HG03460 (cell line): ENCODE data around the gene HEXIM1.

Experiments
- ATAC-seq: cut with Tn5 transposase; IDR thresholded peaks from one replicate; pipeline ENCODE4 v1.9.1; 2021; ENCODE audit not compliant: unreplicated experiment

HEXIM1 gene

GRCh38 chr17:45148183-45149036 is at the start of gene HEXIM1:
HEXIM1 (plus strand) TSS chr17:45148475; CDS start chr17:45149191, 716 bp downstream.
- peak; percentile 65 for ATAC-seq

GRCh38 chr17:45098869-45099616 is 49.2 kb upstream of the HEXIM1 start:
- no peak for ATAC-seq

- no peak for ATAC-seq
Observed at GRCh38 chr17:45101546-45101882, 46.8 kb upstream of the HEXIM1 start.

- no peak for ATAC-seq
Observed at GRCh38 chr17:45101883-45102811, 46.1 kb upstream of the HEXIM1 start.

- ATAC-seq, result no peak
Observed at GRCh38 chr17:45102856-45103255, 45.4 kb upstream of the HEXIM1 start.

- ATAC-seq, result no peak
Observed at GRCh38 chr17:45103269-45103795, 44.9 kb upstream of the HEXIM1 start.

GRCh38 chr17:45104029-45104428 is 44.2 kb upstream of the HEXIM1 start:
- ATAC-seq, result no peak

GRCh38 chr17:45104497-45104896 is 43.8 kb upstream of the HEXIM1 start:
- ATAC-seq, result no peak

GRCh38 chr17:45104907-45105624 is 43.2 kb upstream of the HEXIM1 start:
- ATAC-seq, result no peak

GRCh38 chr17:45106096-45106495 is 42.2 kb upstream of the HEXIM1 start:
- ATAC-seq, result no peak

GRCh38 chr17:45106582-45106981 is 41.7 kb upstream of the HEXIM1 start:
- no peak for ATAC-seq

- ATAC-seq, result no peak
Observed at GRCh38 chr17:45107293-45108010, 40.8 kb upstream of the HEXIM1 start.

GRCh38 chr17:45108051-45108450 is 40.2 kb upstream of the HEXIM1 start:
- ATAC-seq, result no peak

GRCh38 chr17:45108595-45109521 is 39.4 kb upstream of the HEXIM1 start:
- ATAC-seq, result no peak

GRCh38 chr17:45110676-45111611 is 37.3 kb upstream of the HEXIM1 start:
- ATAC-seq, result no peak

- ATAC-seq, result no peak
Observed at GRCh38 chr17:45111850-45112249, 36.4 kb upstream of the HEXIM1 start.
